Jurkat, Clone E6-1 (cell line): Measurements from ENCODE around the gene RANBP1.
"Not testable (repeated sequence)": the region's sequence is repeated elsewhere in the genome, so short reads cannot be mapped to it uniquely, and the experiment has no call there.

Source experiments
- DNase-seq: peaks from one replicate; pipeline ENCODE4 v3.0.0-alpha.2; 2011; ENCODE audit warnings: low read depth, low spot score
- H3K4me3 ChIP-seq: 2 replicates; pipeline ENCODE4 v1.5.1; 2011; ENCODE audit warnings: mild to moderate bottlenecking, low read length, control low read depth, moderate library complexity

Gene RANBP1

GRCh38 chr22:20159076-20159475 lies 43.2 kb downstream of the RANBP1 start:
- H3K4me3 ChIP-seq, result no peak overlapping the region
- DNase-seq, result peak; percentile 19

- H3K4me3 ChIP-seq, result not testable (repeated sequence)
Observed at GRCh38 chr22:20159531-20159930, 43.6 kb downstream of the RANBP1 start.

GRCh38 chr22:20160041-20160440 lies 44.1 kb downstream of the RANBP1 start:
- DNase-seq, result no peak
- no peak overlapping the region for H3K4me3 ChIP-seq

More at GRCh38 chr22:20159531-20159930, 43.6 kb downstream of the RANBP1 start:
- not testable (repeated sequence) for DNase-seq

- no peak for DNase-seq
- H3K4me3 ChIP-seq, result no peak overlapping the region
Observed at GRCh38 chr22:20164863-20165262, 49.0 kb downstream of the RANBP1 start.

- no peak overlapping the region for H3K4me3 ChIP-seq
- DNase-seq, result no peak
Observed at GRCh38 chr22:20165421-20165820, 49.5 kb downstream of the RANBP1 start.

GRCh38 chr22:20165913-20166312 lies 50.0 kb downstream of the RANBP1 start:
- H3K4me3 ChIP-seq, result no peak overlapping the region

GRCh38 chr22:20166703-20167102 lies 50.8 kb downstream of the RANBP1 start:
- no peak for DNase-seq
- H3K4me3 ChIP-seq, result no peak overlapping the region

More at GRCh38 chr22:20165913-20166312, 50.0 kb downstream of the RANBP1 start:
- no peak for DNase-seq

GRCh38 chr22:20167643-20168322 lies 51.9 kb downstream of the RANBP1 start:
- H3K4me3 ChIP-seq, result no peak overlapping the region

GRCh38 chr22:20169253-20169822 lies 53.4 kb downstream of the RANBP1 start:
- no peak overlapping the region for H3K4me3 ChIP-seq
- DNase-seq, result no peak

More at GRCh38 chr22:20167643-20168322, 51.9 kb downstream of the RANBP1 start:
- no peak for DNase-seq

GRCh38 chr22:20170170-20170569 lies 54.3 kb downstream of the RANBP1 start:
- DNase-seq, result no peak
- H3K4me3 ChIP-seq, result no peak overlapping the region

- no peak for DNase-seq
- no peak overlapping the region for H3K4me3 ChIP-seq
Observed at GRCh38 chr22:20171288-20172140, 55.6 kb downstream of the RANBP1 start.

- no peak for DNase-seq
- H3K4me3 ChIP-seq, result no peak overlapping the region
Observed at GRCh38 chr22:20172141-20172613, 56.3 kb downstream of the RANBP1 start.

GRCh38 chr22:20173246-20173645 lies 57.3 kb downstream of the RANBP1 start:
- H3K4me3 ChIP-seq, result no peak overlapping the region
- DNase-seq, result no peak

GRCh38 chr22:20173772-20174171 lies 57.9 kb downstream of the RANBP1 start:
- DNase-seq, result no peak
- H3K4me3 ChIP-seq, result no peak overlapping the region

- DNase-seq, result no peak
- no peak overlapping the region for H3K4me3 ChIP-seq
Observed at GRCh38 chr22:20174785-20175596, 59.1 kb downstream of the RANBP1 start.

GRCh38 chr22:20175597-20175900 lies 59.6 kb downstream of the RANBP1 start:
- DNase-seq, result peak; percentile 27
- no peak overlapping the region for H3K4me3 ChIP-seq

GRCh38 chr22:20176421-20177085 lies 60.6 kb downstream of the RANBP1 start:
- no peak for DNase-seq
- no peak overlapping the region for H3K4me3 ChIP-seq
